Activated CD8-positive, alpha-beta memory T cell treated with anti-CD3 and anti-CD28 coated beads for 4 hours (primary cell): ENCODE data around the gene BYSL.

ENCODE experiments used
- DNase-seq, 2 donors: peaks; one replicate each; pipeline ENCODE4 v3.0.0-alpha.2; 2020; ENCODE audit warnings: low read depth in 2 of 2

The BYSL gene

DNA sequence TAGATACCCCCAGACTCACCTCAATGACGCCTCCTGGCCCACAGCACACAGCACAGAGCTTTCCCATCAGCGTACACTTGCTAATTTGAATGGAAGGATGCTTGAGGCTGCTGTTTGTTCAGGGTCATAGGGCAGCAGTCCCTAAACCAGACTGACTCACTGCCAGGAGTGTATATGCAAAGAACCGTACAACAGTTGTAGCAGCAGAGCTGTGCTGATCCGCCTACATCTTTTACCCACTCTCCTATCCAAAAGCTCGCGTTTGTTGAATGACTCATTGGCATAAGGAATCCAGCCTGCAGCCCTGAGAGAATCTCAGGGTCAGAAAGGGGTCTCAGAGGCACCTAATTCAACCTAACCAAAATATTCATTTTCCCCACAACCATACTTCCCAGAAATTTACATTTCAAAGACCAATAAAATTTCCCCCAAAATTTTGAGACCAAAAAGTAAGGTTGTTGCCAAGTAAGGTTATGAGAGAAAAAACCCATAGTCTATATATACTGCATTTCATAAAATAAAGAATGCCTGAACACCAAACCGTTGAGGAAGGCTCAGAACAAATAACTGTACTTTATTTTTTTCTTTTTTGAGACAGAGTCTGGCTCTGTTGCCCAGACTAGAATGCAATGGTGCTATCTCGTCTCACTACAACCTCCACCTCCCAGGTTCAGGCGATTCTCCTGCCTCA is 55.6 kb downstream of the BYSL start:
- peak in 1 of 2 donors; percentile 9 for DNase-seq
